Measurements from ENCODE around the gene RBMX.
A peak's percentile ranks its signal among the peaks of the same experiment; 100 is the strongest.
"Not testable (repeated sequence)": the region's sequence is repeated elsewhere in the genome, so short reads cannot be mapped to it uniquely, and the experiment has no call there.

The RBMX gene

DNA sequence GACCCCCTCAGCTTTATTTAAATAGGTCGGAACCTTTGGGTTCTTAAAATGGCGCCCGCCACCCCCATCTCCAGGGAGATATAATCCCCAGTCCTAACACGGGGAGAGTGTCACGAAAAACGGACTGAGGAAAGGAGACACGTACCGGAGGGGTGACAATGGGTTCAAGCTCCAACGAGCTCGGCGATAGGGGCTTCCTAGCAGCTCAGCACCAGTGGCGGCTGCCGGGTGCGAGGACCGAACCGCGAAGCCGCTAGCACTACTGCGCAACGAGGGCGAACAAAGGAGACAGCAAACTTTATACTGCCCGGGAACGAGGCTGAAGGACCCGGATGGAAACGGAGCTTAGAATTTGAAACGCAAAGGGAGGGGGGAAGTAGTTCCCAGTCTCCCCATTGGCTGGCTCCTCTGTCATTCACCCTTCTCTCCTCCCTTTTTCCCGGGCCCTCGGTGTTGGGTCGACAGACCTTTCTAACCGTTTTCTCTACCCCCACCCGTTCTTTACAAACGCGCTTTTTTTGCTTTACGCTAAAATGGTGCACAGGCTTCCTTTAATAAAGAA, at the start of gene RBMX:
TSS of gene RBMX (minus strand) at position 274 of the 562 bp plus-strand sequence. CDS start 1,298 bp downstream, outside the sequence.
- DNase-seq, result peak; percentile 93

DNA sequence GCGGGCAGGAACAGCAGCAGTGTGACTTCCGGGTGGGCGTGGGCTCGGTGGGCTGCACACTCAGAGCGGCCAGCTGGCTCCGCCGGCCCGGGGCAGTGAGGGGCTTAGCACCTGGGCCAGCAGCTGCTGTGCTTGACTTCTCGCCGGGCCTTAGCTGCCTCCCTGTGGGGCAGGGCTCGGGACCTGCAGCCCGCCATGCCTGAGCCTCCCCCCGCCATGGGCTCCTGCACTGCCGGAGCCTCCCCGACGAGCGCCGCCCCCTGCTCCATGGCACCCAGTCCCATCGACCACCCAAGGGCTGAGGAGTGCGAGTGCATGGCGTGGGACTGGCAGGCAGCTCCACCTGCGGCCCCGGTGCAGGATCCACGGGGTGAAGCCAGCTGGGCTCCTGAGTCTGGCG, 40.9 kb upstream of the RBMX start:
- DNase-seq, result not testable (repeated sequence)

DNA sequence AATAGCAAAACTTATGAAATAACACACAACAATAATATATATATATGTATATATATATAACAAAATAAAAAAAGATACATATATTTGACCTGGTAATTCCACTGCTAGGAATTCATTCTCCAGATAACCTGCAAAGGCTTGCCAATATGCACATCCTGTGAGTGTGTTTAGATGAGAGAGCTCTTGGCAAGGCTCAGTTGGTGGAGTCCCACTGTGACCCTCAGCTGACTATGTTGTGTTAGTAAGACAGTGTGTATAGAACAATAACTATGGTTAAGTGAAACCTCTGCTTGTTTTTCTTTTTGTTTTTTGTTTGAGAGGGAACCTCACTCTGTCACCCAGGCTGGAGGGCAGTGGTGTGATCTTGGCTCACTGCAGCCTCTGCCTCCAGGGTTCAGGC, 39.5 kb upstream of the RBMX start:
- DNase-seq, result no peak

DNA sequence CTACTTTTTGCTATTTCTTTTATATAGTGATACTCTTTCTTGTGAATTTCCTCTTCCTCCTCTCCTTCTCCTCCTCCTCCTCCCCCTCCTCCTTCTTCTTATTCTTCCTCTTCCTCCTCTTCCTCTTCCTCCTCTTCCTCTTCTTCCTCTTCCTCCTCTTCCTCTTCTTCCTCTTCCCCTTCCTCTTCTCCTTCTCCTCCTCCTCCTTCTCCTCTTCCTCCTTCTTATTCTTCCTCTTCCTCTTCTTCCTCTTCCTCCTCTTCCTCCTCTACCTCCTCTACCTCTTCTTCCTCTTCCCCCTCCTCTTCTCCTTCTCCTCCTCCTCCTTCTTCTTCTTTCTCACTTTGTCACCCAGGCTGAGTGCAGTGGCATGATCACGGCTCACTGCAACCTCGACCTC, 36.3 kb upstream of the RBMX start:
- DNase-seq, result no peak

DNA sequence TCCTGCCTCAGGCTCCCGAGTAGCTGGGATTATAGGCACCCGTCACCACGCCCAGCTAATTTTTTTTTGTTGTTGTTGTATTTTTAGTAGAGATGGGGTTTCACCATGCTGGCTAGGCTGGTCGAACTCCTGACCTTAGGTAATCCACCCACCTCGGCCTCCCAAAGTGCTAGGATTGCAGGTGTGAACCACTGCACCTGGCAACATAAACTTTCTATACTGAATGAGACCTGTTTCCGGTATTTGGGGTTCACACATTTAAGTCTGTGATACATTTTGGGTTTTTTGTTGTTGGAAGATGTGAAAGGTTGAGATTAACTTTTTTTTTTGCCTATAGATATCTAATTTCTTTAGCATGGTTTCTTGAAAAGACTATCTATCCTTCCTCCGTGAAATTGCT, 31.1 kb upstream of the RBMX start:
- peak; percentile 19 for DNase-seq

DNA sequence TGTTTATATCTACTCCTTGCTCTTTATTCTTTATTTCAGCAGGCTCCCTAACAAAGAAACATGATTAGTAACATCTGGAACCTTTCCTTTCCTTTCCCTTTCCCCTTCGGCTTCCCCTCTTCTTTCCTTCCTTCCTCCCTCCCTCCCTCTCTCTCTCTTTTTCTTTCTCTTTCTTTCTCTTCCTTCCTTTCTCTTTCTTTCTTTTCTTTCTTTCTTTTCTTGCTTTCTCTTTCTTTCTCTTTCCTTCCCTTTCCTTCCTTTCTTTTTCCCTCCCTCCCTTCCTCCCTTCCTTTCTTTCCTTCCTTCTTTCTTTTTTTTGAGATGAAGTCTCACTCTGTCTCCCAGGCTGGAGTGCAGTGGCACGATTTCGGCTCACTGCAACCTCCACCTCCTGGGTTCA, 30.7 kb upstream of the RBMX start:
- DNase-seq, result no peak

DNA sequence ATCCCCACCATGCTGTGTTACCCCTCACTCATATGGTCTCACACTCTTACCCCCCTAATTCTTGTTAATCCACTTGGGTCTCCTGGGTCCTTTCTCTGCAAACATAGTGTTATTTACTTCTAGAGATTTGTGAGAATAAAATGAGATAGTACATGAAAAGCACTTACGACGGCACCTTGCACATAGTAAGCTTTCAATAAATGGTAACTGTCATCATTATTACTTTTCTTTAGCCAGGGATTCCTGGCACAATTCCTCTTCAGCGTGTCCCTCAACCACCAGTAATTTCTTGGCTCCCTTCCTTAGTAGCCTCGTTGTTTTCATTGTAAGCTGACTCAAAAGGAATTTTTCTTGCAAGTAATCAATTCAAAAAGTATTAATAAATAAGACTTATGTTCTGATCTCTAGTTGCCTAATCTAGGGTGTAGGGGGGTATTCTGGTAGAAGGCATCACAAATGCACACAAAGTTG, 30.1 kb upstream of the RBMX start:
- DNase-seq, result no peak

DNA sequence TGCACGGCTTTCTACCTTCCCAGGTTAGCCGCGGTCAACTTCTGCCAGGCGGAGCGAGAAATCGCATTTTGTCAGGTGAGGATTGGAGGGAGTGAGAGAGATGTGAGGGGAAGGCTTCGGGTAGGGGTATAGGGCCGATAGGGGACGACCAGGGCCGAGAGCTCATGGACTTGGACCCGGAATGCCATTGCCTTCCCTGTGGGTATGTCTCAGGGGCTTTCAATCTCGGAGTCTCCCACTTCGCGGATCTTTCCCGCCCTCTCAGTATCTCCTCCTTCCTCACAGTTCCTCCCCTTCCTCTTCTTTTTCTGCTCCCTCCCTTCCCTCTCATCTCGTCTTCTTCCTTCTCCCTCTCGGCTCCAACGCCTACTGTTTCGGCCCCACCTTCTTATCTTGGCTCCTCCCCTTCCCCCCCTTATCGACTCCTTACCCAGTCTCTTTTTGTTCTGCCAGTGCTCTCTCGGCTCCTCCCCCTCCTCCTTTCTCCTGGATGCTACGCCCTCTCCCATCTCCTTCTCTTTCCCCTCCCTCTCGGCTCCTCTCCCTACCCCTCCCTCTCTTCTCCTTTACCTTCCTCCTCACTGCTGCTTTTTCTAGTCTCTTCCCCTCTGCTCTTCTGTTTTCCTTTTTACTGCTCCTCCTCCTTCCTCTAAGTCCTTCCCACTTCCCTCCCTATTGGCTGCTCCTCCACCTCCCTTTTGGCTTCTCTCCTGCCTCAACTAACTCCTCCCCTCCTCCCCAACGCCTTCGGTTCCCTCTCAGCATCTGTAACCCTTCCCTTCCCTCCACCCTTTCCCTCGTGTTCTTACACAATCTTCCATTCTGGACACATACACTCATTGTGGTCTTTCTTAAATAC, 29.4 kb upstream of the RBMX start:
- peak; percentile 75 for DNase-seq

DNA sequence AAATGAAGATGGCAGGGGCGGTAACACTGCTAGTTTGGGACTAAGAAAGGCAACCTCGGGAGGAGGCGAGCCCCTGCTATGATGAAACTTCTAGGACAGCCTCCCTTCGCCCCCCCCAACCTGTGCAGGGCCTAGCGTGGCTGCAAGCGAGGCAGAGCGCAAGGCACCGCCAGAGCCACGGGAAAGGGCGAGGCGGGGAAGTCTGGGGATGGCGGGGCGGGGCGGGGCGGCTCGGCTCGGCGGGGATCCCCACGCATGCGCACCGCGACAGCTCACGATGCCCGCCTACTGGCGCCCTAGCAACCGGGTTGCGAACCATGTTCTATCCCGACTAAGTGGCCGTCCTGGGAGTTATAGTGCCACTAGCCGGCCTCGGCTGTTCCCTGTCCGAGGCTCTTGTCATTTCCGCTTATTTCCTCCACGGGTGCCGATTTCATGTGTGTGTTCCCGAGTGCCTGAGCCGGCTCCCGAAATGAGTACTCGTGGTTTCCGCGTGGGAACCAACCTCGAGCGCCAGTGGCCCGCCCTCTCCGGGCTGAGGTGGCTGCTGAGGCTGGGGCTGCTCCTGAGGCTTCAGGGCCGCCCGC, 28.7 kb upstream of the RBMX start:
- DNase-seq, result peak; percentile 75

DNA sequence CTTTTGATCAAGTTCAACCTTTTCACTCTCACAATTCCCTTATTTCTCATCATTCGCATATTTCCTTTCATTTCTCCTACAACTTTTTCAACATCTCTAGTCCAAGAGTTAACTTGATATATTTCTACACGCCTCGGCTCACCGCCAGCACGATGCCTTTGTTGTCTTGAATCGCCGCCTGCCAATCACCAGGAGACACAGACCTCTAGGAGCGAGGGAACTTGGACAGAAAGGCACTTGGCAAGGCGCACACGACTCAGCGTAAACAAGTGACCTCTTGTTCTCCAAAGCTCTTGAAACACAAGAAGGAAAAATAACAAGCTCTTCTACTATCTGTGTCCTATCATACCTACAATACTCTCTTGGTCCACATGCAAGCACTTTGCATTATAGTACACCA, 27.1 kb upstream of the RBMX start:
- no peak for DNase-seq

DNA sequence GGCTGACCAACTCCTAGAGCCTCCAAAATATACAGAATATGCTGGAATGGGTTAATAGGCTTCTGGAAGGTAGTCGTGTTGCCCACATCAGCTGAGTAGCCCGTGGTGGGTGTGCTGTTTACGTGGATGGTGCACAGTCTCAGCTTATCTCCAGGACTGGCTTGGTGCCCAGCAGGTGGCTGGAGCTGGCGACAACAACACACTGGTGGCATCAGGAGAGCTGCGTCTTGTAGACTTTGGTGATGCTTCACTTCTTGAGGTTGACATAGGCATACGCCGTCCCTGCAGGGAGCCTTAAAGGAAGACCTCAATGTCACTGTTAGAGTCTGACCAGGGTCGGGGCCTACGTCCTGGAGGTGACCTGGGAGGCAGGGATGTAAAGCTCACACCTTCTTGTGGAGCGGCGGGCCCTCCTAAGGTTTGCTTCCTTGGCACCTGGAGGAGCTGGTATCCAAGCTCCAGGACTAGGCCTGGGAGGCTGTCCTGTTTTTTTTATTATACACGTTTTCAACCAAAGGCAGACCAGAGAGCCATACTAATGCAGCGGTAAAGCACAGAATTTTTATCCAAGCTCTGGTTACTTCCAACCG, 26.5 kb upstream of the RBMX start:
- DNase-seq, result no peak

DNA sequence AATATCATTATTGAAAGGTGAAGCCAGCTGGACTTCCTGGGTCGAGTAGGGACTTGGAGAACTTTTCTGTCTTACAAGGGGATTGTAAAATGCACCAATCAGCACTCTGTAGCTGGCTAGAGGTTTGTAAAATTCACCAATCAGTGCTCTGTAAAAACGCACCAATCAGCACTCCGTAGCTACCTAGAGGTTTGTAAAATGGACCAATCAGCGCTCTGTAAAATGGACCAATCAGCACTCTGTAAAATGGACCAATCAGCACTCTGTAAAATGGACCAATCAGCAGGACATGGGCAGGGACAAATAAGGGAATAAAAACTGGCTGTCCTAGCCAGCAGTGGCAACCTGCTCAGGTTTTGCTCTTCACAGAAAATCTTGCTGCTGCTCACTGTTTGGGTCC, 23.5 kb upstream of the RBMX start:
- DNase-seq, result not testable (repeated sequence)

DNA sequence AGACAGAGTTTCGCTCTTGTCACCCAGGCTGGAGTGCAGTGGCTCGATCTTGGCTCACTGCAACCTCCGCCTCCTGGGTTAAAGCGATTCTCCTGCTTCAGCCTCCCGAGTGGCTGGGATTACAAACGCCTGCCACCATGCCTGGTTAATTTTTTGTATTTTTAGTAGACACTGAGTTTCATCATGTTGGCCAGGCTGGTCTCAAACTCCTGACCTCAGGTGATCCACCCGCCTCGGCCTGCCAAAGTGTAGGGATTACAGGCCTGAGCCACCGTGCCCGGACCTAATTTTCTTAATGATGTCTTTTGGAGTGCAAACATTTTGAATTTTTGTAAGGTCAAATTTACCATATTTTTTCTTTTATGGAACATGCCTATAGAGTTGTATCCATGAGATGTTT, 19.5 kb upstream of the RBMX start:
- not testable (repeated sequence) for DNase-seq

DNA sequence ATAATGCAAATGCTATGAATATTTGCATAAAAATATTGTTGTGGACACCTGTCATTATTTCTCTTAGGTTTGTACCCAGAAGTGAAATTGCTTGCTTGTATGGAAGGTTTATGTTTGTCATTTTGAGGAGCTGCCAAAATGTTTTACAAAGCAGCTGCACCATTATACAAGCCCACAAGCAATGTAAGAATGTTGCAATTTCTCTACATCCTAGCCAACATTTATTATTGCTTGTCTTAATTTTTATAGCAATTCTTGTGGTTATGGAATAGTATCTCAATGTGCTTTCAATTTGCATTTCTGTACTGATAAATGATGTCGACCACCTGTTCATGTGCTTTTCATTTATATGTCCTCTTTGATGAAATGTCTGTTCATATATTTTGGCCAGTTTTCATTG, 18.7 kb upstream of the RBMX start:
- no peak for DNase-seq

DNA sequence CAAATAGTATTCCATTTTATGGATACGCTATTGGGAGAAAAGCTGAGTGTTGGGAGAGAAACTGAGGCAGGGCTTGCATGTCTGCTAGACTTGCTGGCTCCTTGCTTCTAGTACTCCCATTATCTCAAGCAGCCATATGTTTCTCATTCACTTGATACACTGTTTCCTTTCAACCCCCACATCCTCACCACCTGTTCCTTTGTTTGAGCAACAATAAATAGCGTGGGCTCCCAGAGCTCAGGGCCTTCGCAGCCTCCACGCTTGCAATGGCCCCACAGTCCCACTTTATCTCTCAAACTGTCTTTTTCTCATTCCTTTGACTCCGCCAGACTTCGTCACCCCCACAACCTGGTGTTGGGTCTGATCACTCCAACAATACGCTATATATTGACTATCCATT, 18.2 kb upstream of the RBMX start:
- not testable (repeated sequence) for DNase-seq

DNA sequence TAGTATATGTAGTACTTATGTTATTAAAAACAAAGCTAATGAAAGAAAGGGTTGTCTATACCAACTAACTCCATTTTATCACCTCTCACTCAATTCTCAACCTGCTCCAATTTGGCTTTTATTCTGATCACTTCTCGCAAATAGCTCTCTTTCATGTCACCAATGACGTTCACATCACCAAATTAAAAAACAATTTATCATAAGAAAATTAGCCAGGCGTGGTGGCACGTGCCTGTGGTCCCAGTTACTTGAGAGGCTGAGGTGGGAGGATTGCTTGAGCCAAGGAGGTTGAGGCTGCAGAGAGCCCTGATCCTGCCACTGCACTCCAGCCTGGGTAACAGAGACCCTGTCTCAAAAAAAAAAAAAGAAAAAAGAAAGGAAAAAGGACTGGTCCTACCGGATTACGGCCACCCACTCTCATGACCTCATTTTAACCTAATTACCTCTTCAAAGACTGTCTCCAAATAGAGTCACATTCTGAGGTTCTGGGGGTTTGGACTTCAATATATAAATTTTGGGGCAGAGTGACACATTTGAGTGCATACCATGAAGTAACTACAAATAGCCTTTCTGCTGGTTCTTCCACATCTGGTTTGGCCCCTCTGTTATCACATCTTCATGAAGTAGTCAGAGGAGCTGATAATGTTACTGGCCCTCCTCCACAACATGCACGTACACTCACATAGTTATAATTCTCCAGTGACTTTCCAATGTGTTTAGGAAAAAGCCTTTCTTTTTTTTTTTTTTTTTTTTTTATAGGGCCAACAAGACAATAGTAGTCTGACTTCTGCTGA, 15.8 kb upstream of the RBMX start:
- no peak for DNase-seq

DNA sequence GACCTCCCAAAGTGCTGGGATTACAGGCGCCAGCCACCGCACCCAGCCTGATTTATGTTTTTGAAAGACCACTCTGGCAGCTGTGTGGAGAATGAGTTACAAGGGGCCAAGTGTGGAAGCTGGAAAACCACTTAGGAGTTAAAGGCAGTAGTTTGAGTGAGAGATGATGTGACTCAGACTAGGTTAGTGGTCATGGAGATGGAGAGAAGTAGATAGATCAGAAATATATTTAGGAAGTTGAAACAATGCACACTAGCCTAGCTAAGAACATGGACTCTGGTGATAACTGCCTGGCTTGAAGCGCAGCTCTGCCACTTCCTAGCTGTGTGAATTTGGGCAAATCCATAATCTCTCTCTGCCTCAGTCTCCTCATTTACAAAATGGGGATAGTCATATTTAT, 11.9 kb upstream of the RBMX start:
- no peak for DNase-seq

DNA sequence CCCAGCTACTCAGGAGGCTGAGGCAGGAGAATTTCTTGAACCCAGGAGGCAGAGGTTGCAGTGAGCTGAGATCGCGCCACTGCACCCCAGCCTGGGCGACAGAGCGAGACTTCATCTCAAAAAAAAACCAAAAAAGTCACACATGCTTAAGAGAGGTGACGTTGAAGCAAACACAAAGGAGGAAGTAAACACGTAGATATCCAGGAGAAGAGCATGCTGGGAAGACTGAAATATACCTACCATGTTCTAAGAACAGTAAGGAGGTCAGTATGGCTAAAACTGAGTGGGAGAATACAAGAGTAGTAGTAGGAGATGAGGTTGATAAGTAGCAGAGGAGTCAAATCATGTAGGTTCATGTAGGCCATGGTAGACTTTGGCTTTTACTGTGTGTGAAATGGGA, 10.1 kb upstream of the RBMX start:
- not testable (repeated sequence) for DNase-seq

DNA sequence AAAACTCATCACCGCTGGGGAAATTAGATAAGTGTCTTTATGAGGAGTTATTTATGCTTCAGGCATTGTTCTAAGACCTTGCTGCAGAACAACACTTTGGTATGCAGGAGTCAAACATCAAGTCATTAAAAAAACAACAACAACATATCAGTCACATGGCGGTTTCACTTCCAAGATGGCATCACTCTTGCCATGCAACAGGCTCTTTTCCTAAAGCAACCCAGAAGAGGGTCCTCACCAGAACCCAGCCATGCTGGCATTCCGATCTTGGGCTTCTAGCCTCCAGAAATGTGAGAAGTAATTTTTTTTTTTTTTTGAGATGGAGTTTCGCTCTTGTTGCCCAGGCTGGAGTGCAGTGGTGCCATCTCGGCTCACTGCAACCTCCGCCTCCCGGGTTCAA, 8.7 kb upstream of the RBMX start:
- no peak for DNase-seq

DNA sequence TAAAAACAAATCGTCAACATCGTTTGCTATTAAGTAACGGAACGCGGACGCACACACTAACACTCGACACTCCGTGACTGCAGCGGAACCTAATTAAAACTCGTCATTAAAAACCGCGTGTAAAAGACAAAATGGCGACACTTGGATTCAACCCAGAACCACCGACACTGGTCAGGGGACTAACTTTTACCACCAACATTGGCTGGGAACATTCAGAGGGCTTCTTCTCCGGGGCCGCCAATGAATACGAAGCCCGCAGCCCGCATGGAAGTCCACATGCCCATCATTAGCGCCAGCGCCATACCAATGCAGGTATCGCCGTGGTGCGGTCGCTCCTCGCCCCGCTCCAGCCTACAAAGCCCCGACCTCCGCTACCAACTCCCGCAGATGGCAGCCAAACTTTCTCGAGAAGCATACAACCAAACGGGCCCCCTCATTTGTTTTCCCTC, 498 bp downstream of the RBMX start:
- peak; percentile 65 for DNase-seq

DNA sequence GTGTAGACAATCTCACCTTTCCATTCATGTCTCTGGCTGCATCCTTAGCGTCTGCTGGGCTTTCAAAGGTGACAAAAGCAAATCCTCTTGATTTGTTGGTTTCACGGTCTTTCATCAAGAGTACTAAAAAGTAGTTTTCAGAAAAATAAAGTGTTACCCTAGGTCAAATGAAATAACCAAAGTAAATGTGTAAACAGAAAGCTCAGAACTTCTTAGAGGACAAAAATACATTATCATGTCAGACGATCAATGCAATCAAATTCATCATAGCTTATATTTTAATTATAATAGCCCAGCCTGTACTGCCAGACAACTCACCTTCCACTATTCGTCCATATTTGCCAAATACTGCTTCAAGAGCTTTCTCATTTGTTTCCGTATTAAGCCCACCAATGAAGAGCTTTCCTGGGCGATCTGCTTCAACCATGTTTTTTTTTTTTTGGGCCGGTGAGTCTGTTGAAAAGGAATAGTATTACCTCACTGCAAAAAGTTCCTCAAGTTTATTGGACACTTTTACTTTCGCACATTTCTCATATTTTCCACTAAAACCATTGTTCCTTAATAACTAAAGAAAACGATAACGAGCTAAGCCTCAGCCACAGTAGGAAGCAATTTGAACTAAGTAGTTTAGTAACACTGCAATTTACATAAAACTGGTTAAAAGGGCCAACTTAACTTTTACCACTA, 1.4 kb downstream of the RBMX start:
- DNase-seq, result peak; percentile 44

DNA sequence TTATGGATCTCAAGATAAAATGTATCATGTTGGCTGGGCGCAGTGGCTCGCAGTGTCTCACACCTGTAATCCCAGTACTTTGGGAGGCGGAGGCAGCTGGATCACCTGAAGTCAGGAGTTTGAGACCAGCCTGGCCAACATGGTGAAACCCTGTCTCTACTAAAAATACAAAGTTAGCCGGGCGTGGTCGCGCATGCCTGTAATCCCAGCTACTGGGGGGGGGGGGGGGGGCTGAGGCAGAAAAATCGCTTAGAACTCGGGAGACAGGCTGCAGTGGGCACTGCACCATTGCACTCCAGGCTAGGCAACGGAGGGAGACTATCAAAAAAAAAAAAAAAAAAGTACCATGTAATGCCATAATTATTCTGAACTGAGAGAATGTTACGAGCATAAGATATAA, 2.1 kb downstream of the RBMX start:
- no peak for DNase-seq

Data from CD4-positive, alpha-beta T cell treated with Interleukin-21 for 1 hour (primary cell).